GM21576 (cell line): ENCODE results near the gene SPTBN4.
"Not testable (repeated sequence)": the region's sequence is repeated elsewhere in the genome, so short reads cannot be mapped to it uniquely, and the experiment has no call there.

ENCODE experiments used
- ATAC-seq: cut with Tn5 transposase; IDR thresholded peaks from one replicate; pipeline ENCODE4 v1.9.1; 2021; ENCODE audit warnings: mild to moderate bottlenecking, moderate library complexity; ENCODE audit not compliant: unreplicated experiment

Gene SPTBN4

GRCh38 chr19:40438284-40438683 is 28.5 kb upstream of the SPTBN4 start:
- ATAC-seq, result no peak

- no peak for ATAC-seq
These were observed 25.0 kb upstream of the SPTBN4 start for GRCh38 chr19:40441719-40442253.

GRCh38 chr19:40442328-40443130 is 24.3 kb upstream of the SPTBN4 start:
- ATAC-seq, result no peak

- ATAC-seq, result peak; percentile 63
These were observed 23.4 kb upstream of the SPTBN4 start for GRCh38 chr19:40443131-40443999.

GRCh38 chr19:40444000-40444824 is 22.6 kb upstream of the SPTBN4 start, which contains the start of gene SERTAD3:
SERTAD3 (minus strand) TSS chr19:40444335; CDS start chr19:40442080, 2,255 bp downstream.
- peak; percentile 60 for ATAC-seq

GRCh38 chr19:40444825-40445312 is 21.9 kb upstream of the SPTBN4 start:
- ATAC-seq, result no peak

GRCh38 chr19:40445780-40446262 is 21.0 kb upstream of the SPTBN4 start:
- no peak for ATAC-seq

- no peak for ATAC-seq
These were observed 20.5 kb upstream of the SPTBN4 start for GRCh38 chr19:40446263-40446784.

- no peak for ATAC-seq
These were observed 17.3 kb upstream of the SPTBN4 start for GRCh38 chr19:40449506-40449905.

- no peak for ATAC-seq
These were observed 16.1 kb upstream of the SPTBN4 start for GRCh38 chr19:40450664-40451063.

- no peak for ATAC-seq
These were observed 14.8 kb upstream of the SPTBN4 start for GRCh38 chr19:40452016-40452415.

- no peak for ATAC-seq
These were observed 13.6 kb upstream of the SPTBN4 start for GRCh38 chr19:40453151-40453735.

- ATAC-seq, result not testable (repeated sequence)
These were observed 12.9 kb upstream of the SPTBN4 start for GRCh38 chr19:40453943-40454342.

GRCh38 chr19:40457048-40457447 is 9.8 kb upstream of the SPTBN4 start:
- no peak for ATAC-seq

- ATAC-seq, result no peak
These were observed 8.7 kb upstream of the SPTBN4 start for GRCh38 chr19:40457953-40458596.

- no peak for ATAC-seq
These were observed 8.2 kb upstream of the SPTBN4 start for GRCh38 chr19:40458597-40458974.

GRCh38 chr19:40460185-40460584 is 6.6 kb upstream of the SPTBN4 start:
- ATAC-seq, result no peak

- ATAC-seq, result no peak
These were observed 5.1 kb upstream of the SPTBN4 start for GRCh38 chr19:40461669-40462221.

GRCh38 chr19:40463587-40464037 is 3.2 kb upstream of the SPTBN4 start:
- ATAC-seq, result not testable (repeated sequence)
